Measurements from ENCODE around the gene KRTAP4-8.
"Not testable (repeated sequence)": the region's sequence is repeated elsewhere in the genome, so short reads cannot be mapped to it uniquely, and the experiment has no call there.

Gene KRTAP4-8

DNA sequence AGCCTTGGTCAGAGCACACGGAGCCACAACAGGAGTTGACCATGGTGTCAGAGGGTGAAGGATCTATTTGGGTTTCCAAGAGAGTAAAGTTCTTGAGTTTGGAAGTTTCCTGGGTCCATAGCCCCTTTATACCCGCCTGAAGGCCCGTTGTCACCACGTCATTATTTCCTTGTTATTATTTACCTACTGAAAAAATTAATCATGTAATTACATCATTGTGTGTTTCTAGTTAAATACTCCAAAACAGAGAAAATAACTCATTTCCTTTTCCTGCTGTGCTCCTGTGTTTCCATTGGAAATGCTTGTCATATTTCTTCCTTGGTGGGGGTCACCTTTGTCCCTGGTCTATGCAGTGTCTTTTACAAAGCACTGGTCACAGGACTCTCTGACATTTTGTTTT, at the start of gene KRTAP4-8:
TSS of gene KRTAP4-8 (minus strand) at position 101 of the 400 bp plus-strand sequence. CDS start at position 43, 58 bp downstream.
- DNase-seq = no peak

DNA sequence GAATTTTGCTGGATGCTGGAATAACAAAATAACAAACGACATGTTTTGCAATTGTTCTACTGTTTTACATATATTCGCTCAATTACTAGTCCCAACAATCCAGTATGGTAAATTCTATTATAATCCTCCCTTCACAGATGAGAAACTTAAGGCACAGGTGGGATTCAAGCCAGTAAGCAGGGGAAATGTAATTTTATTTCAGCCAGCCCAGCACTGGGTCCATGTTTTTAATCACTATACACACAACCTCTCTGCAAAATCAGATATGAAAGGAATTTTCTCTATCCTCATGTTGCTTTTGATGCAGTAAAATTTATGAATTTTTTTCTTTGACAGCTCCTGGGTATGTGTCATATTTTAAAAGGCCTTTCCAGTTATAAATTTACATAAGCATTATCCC, 47.3 kb upstream of the KRTAP4-8 start:
- no peak for DNase-seq

DNA sequence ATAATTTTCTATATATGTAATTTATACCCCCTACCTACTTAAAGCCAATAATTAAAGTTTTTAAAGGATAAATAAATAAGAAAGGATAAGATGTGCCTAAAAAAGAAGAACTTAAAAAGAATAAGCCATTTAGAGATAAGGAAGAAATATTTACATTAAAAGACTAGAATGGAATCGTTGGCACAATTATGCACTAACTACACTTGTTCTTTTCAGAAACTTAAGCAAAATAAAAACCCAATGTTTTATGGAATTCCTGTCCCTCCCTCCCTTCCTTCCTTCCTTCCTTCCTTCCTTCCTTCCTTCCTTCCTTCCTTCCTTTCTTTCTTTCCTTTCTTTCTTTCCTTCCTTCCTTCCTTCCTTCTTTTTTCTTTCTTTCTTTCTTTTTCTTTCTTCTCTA, 46.9 kb upstream of the KRTAP4-8 start:
- no peak for DNase-seq

DNA sequence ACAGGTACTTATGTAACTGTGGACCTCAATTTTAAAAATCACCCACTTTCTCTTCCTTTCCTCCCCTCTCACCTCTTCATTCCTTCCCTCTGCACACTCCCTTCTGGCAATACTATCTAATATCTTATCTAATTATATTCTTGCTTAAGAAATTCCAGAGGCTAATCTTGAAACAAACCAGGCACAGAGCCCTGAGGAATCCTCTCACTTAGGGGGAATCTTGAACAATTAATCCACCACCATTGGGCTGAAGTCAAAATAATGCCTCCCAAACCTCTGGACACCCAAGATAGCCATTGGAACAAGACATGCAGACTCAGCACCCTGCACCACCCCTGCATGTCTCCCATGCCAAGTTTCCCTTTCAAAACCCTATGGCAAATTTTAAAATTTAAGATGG, 43.4 kb upstream of the KRTAP4-8 start:
- DNase-seq = no peak

DNA sequence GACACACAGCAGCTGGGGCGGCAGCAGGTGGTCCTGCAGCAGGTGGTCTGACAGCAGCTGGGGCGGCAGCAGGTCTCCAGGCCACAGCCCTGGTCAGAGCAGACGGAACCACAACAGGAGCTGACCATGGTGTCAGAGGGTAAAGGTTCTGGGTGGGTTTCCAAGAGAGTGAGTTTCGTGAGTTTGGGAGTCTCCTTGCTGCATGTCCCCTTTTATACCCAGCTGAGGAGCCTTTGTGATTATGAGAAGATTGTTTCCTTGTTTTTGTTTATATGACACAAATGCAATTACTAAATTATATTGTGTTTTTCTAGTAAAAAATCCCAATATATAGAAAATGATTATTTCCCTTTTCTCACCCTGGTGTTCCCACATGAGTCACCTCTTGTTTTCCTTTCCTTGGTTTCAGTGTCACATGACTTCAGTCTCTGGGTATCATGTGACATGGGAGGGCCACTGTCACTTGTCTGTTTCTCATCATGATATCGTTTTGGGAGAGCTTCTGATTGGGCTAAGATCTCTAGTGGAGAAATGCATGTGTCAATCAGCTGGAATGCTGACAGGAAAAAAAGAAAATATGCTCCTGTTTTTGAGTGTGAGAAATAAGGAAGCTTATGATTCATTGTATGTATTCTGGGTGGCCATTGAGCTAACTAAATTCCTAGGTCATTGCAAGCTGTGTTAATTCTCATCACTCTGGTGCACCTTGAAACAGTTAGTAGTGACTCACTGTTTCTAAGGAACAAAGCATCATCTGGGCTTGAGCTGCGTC, 42.6 kb upstream of the KRTAP4-8 start, which contains the start of gene KRTAP4-6:
TSS of gene KRTAP4-6 (minus strand) at position 185 of the 772 bp plus-strand sequence. CDS start at position 128, 57 bp downstream.
- no peak for DNase-seq

DNA sequence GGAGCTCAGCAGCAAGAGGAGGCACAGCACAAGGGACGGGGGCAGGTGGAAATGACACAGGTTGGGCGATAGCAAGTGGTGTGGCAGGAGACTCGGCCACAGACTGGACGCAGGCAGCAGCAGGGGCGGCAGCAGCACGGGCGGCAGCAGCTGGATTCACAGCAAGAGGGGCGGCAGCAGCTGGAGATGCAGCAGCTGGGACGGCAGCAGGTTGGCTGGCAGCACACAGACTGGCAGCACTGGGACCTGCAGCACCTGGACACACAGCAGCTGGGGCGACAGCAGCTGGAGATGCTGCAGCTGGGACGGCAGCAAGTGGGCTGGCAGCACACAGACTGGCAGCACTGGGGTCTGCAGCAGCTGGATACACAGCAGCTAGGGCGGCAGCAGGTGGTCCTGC, 41.9 kb upstream of the KRTAP4-8 start:
- not testable (repeated sequence) for DNase-seq

DNA sequence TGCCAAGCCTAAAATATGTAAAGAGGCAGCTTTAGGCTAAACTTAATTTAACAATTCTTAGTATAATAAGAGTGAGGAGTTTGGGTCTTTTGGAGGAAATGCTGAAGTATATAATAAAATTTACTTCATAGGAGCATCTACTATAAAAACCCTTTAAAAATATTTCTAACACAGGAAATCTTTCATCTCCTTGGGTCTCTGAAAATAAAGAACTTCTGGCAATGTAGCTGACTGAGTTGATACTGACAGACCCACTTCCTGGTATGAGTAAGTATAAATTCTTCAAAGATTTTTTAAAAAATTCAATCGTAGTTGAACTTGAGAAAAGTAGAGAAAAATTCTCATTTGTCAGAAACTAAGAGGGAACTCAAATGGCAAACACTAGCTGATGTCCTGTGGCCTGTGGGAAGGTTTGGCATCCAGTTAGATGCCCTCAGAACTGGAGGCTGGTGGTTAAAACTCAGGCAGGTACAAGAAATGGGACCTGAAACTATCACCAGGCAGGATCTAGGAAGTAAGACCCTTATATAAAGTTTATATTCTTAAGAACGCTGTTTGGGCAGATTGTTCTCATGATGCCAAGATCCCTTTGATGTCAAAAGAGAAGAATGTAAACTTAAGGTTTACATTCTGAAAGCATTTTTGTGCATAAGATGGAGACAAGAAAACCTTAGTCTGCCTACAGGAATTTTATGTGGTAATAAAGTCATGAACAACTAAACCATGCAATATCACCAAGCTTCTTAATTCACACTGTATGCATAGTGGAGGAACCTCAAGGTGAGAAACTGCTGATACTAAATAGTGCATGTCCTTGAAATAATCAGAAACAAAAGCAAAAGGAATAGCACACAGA, 36.2 kb upstream of the KRTAP4-8 start:
- no peak for DNase-seq

DNA sequence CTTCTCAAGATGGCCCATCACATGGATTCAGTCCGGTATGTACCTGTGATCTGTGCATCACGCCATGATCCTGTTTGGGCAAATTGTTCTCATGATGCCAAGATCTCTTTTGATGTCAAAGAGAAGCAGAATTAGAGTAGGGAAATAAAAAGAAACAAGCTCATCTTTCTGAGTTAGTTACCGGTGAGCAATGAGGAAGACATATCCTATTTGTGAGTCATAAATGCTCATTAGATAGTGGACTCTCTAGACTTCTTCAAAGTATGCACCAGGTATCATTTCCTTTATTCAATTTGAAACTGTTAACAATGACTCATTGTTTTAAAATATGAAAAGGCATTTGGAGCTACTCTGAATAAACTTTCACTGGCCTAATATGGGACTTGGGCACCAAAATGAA, 34.0 kb upstream of the KRTAP4-8 start:
- DNase-seq = no peak

DNA sequence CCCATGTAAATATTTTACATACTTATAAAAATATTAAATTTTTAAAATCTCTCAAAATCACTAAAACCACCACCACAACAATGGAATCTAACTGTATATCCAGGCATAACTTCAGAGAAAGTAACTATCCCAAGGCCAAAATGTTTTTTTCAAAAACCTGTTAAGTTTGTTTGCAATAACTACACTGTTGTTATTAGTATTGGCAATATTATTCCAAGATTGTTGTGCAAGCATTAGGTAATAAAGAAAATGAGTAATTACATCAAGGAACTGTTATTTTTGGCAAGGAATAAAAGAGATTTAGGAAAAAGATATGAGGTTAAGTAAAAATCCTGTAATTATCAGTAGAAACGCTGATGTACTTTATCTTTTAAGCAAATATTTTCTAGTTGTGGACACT, 29.4 kb upstream of the KRTAP4-8 start:
- no peak for DNase-seq

DNA sequence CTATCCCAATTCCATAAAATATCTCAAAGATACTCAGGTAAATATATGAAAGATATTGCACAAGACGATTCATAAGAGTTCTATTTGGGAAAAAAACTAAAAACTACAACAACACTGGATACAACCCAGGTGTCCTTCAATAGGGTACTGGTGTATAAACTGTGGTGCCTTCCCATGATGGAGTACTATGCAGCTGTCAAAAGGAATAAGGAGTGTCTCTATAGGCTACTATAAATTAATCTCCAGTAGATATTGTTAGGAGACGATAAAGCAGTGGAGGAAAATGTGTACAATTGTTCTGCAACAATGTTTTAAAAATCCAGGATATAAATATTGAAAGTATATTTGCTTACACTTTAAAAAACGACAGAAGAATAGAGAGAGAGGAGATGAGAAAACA, 28.5 kb upstream of the KRTAP4-8 start:
- DNase-seq = no peak

DNA sequence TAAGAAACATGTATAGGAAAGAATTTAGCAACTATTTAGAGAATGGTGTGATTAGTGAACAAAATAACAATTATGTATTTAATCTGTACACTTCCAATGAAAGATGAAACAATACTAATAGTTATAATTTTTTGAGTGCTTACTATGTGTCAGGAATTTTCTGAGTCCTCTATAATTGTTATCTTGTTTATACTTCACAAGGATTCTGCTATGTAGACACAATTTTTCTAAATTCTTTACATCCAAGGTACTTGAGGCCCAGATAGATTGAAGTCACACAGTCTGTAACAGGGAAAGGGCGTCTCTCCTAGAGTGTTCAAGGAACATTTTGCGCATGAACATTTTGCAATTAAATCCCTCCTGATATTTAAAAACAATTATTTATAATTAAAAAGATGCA, 27.1 kb upstream of the KRTAP4-8 start:
- DNase-seq = no peak

DNA sequence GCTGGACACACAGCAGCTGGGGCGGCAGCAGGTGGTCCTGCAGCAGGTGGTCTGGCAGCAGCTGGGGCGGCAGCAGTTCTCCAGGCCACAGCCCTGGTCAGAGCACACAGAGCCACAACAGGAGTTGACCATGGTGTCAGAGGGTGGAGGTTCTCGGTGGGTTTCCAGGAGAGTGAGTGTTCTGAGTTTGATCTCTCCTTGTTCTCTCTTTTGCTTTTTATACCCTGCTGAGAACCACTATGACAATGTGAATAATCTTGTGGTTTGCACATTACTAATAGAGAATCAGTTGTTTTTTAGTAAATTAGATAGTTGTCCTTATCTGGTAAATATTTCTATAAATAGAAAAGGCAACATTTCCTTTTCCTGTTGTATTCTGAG, 26.0 kb upstream of the KRTAP4-8 start, which contains the start of gene KRTAP4-12:
TSS of gene KRTAP4-12 (minus strand) at position 192 of the 381 bp plus-strand sequence. CDS start at position 132, 60 bp downstream.
- not testable (repeated sequence) for DNase-seq

DNA sequence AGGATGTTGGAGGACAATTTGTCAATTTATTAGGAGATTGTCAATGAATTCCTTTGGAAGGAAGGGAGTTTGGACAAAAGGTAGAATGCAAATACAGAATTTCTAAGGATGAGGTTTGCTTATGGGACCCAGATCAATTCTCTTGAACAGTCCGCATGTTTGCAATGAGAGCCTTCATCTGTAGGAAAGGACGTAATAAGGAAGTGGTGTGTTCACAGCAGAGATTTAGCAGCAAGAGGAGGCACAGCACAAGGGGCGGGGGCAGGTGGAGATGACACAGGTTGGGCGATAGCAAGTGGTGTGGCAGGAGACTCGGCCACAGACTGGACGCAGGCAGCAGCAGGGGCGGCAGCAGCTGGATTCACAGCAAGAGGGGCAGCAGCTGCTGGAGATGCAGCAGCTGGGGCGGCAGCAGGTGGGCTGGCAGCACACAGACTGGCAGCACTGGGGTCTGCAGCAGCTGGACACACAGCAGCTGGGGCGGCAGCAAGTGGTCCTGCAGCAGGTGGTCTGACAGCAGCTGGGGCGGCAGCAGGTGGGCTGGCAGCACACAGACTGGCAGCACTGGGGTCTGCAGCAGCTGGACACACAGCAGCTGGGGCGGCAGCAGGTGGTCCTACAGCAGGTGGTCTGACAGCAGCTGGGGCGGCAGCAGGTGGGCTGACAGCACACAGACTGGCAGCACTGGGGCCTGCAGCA, 25.5 kb upstream of the KRTAP4-8 start:
- DNase-seq = not testable (repeated sequence)

DNA sequence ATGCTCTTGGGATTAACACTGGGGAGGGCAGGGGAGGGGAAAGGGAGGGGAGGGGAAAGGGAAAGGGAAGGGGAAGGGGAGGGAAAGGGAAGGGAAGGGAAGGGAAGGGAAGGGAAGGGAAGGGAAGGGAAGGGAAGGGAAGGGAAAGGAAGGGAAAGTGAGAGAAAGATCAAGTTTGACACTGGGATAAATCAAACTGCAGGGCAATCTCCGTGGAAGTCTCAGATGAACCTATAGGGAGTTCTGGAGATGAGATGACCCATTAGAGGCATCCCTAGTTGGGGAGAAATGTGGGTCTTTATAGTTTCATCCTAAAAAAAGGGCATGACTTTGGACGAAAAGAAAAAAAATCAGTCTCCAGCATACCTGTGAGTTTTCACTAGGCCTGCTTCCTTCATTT, 23.8 kb upstream of the KRTAP4-8 start:
- DNase-seq = no peak

DNA sequence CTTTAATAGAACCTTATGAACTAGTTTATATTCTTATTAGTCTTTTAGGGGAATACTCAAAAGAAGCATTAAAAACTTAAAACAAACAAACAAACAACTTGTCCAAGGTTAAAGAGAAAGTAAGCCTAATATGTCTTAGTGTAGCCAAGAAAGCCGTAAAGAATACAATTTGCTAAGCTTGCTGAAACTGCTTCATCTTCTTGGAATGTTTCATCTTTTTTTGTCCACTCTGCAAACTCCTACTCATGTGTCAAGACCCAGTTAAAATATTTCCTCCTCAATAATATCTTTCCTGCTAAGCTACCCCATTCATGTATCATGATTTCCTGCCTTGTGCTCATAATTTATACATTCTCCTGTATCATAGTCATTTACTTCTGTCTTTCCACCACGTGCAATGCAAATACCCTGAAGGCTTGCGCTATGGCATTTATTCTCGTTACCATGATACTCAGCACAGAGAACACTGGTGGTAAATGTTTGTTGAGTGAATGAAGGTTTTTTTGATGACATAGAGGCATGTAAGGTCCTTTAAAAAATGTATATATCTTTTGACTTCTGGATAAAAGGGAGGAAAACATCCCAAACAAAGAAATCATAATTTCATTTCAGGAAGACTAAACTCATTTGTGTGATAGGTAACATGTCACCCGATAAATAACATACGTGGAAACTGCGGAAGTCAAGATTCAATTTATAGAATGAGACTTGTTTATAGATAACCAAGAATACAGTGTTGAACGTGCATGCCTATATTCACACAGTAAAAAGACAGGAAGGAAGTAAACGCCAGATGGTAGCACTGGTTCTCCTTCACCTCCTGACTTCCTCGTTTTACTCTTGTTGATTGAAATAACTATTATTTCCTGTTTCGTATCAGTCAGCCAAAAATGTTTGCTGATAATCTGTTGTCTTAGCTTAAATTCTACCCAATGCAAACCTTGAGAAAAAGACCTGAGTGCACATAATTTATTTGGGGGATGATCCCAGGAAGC, 22.1 kb upstream of the KRTAP4-8 start:
- DNase-seq = not testable (repeated sequence)

DNA sequence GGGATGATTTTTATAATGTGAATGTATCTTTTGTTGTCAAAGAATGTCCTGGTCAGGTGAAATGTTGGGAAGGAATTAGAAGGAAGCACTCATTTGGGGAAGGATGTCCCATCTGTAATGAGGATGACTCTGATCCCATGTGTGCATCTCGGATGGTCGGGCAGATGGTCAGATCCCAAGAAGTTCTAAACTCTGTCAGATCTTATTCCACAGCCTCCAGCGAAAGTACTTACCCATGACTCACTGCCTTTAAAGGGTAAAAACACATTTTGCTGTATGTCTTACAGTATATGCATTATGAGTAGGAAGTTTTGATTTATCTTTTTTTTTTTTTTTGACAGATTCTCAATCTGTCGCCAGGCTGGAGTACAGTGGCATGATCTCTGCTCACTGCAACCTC, 20.8 kb upstream of the KRTAP4-8 start:
- DNase-seq = no peak

DNA sequence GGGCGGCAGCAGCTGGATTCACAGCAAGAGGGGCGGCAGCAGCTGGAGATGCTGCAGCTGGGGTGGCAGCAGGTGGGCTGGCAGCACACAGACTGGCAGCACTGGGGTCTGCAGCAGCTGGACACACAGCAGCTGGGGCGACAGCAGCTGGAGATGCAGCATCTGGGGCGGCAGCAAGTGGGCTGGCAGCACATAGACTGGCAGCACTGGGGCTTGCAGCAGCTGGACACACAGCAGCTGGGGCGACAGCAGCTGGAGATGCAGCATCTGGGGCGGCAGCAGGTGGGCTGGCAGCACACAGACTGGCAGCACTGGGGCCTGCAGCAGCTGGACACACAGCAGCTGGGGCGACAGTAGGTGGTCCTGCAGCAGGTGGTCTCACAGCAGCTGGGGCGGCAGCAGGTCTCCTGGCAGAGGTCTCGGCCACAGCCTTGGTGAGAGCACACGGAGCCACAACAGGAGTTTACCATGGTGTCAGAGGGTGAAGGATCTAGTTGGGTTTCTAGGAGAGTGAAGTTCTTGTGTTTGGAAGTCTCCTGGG, 20.0 kb upstream of the KRTAP4-8 start, which contains the start of gene KRTAP4-11:
TSS of gene KRTAP4-11 (minus strand) at position 528 of the 541 bp plus-strand sequence. CDS start at position 470, 58 bp downstream.
- not testable (repeated sequence) for DNase-seq

DNA sequence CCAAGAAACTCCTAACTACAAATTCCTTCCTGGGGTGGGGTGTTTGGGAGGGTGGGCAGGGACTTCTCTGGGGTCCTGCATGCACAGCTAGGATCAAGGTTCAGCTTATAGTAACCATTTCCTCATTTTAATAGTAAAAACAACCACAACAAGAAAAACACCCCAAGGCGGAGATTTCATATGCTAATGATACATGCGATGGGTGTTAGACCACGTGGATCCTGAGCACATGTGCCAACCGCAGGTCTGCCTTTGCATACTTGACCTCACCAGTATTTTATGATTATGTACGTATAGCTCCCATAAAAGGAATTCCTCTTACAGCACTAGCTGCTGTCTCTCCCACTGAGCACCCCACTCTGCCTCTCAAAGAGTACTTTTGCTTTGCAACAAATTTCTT, 18.4 kb upstream of the KRTAP4-8 start:
- DNase-seq = no peak

DNA sequence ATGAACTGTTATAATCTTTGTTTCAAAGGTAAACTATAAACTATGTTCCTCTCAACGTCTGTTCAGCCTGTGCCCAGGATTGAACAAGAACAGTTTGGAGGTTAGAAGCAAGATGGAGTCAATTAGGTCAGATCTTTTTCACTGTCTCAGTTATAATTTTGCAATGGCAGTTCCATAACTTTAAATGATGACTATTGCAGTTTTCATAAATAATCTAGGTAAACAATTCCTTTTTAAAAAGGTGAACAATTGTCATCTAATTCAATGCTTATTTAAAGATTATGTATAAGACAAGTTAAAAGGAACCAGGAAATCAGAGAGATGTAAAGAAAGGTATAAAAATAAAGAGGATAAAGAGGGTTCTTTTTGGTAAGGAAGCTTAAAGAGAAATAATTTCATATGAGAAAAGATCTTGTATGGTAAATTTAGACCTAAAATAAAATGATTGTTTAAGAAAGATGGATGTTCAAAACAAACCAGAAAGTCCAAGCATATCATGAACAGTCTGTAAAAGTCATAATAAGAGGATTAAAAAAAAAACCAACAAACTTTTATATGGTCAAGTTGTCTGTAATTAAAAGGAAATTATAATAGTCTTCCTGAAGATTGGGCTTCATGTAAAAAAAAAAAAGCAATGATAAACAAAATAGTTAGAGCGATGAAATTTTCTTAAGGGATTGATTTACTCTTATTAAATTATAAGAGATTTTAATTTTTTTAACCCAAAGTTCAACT, 13.4 kb upstream of the KRTAP4-8 start:
- no peak for DNase-seq

DNA sequence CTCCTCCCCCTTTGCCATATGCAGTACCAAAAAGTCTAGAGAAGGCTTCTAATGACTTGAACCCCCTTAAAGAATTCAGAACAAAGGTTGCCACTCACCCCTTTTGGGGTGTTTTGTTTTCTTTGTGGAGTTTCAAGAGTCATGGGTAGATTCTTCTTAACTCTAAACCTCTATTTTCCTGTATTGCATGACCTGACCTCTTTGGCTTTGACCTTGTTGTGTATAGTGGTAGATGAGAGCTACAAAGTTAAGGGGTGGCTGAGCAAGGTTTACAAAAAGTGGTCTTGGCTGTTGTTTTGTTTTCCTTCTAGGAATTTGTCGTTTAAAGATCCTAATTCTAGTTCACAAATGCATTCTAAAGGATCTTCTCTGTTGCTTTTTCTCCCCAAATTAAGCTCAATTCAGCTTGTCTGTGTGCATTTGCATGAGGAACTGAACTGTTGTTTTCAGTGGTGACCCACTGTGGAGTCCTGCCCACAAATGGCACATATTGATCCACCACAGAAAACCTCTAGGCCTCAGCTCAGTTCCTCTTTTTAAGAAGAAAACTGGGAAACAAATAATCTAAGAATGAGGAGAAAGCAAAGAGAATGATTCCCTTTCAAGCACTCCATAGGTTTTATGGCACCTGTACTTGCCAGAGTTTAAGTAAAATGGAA, 10.9 kb upstream of the KRTAP4-8 start:
- DNase-seq = not testable (repeated sequence)

All from NCI-H2171 (cell line).